SK-N-MC (cell line): Measurements from ENCODE around the gene CACNA1B.
"Not testable (repeated sequence)": the region's sequence is repeated elsewhere in the genome, so short reads cannot be mapped to it uniquely, and the experiment has no call there.

Source experiments
- DNase-seq: peaks from one replicate; pipeline ENCODE4 v3.0.0-alpha.2; 2011; ENCODE audit warnings: low read depth, low spot score
- H3K27ac ChIP-seq: fragments of 200-600 bp; sonication (generic); 2 replicates; pipeline ENCODE4 v1.5.1; 2016; ENCODE audit warnings: mixed run types
- H3K36me3 ChIP-seq: fragments of 200-600 bp; sonication (generic); 2 replicates; pipeline ENCODE4 v1.6.1; 2017; ENCODE audit warnings: antibody characterized with exemption, low read length, mixed read lengths; ENCODE audit not compliant: insufficient read depth
- H3K4me3 ChIP-seq: fragments of 200-600 bp; sonication (generic); 2 replicates; pipeline ENCODE4 v1.5.1; 2016
- H3K9ac ChIP-seq: fragments of 200-600 bp; sonication (generic); 2 replicates; pipeline ENCODE4 v1.8.0; 2017; ENCODE audit warnings: mixed run types, mixed read lengths; ENCODE audit not compliant: insufficient read length
- H3K9me3 ChIP-seq: fragments of 200-600 bp; sonication (generic); 2 replicates; pipeline ENCODE4 v1.6.1; 2017; ENCODE audit warnings: low read depth, mild to moderate bottlenecking, antibody characterized with exemption, low read length, moderate library complexity, mixed read lengths
- EZH2 ChIP-seq: fragments of 200-600 bp; sonication (generic); IDR thresholded peaks from one replicate; pipeline ENCODE4 v1.6.1; 2017; ENCODE audit warnings: antibody characterized with exemption
- FOXP2 ChIP-seq: optimal IDR thresholded peaks from 2 replicates; pipeline ENCODE3; 2011; ENCODE audit warnings: mild to moderate bottlenecking, moderate library complexity; ENCODE audit not compliant: insufficient read depth; ENCODE audit errors: extremely low read length, control extremely low read depth
- POLR2AphosphoS5 ChIP-seq: IDR thresholded peaks from 2 replicates; pipeline ENCODE4 v1.6.1; 2012; ENCODE audit warnings: mild to moderate bottlenecking, low read depth, low read length, borderline replicate concordance

CACNA1B gene

DNA sequence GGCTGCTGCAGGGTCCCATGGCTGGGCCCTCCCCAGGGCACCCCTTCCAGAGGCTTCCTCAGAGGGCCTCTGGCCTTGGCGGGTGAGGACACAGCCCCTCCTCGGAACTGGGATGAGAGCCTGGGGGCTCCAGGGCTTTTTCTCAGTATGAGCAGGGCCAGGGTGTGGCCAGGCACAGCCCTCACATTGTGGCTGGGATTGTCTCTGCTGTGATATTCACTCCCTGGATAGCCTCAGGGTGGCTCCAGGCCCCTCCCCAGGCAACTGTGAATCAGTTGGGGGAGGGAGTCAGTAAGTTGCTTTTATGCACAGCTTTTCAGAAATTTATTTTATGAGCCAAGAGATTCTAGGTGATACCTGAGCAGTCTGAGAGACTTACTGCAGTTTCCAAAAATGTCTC is 135.7 kb downstream of the CACNA1B start:
- Histone ChIP-seq H3K36me3 (no peaks in the 10 kb centered on the region), H3K27ac (no peak overlapping the region), H3K9ac (no peak overlapping the region), H3K9me3 (no peaks in the 10 kb centered on the region), H3K4me3 (no peak overlapping the region)
- TF ChIP-seq POLR2AphosphoS5 (no peak), FOXP2 (no peak), EZH2 (no peak)
- no peak for DNase-seq

DNA sequence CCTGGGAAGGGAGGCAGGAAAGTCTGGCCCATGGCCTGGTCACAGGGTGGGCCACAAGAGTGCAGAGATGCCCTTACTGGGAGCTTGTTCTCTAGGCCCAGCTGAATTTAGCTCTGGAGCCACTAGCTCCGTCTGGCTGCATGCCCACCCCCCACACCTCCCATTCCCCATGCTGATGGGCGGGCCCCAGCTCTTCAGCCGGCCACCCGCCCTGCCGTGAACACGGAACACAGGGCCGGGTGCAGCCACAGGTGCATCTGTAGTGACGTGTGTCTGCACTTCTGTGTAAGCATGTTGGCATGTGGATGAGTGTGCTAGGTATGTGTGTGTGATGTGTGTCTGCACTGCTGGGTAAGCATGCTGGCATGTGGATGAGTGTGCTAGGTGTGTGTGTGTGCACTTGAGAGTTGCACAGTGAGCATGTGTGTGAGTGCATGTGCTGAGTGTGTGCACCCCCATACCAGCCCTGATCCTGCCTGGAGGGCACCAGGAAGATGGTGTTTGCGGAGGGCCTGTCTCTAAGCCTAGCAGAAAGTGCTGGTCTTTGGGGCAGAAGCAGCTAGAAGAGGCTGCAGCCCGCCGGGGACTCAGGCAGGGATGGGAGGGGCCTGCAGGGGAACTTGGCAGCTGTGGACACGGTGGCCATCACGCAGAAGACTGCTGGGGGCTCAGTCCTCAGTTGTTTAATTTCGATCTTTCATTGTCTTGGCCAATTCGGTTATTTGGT is 136.4 kb downstream of the CACNA1B start:
- no peak for DNase-seq
- Histone ChIP-seq H3K36me3 (no peaks in the 10 kb centered on the region), H3K4me3 (no peak overlapping the region), H3K9ac (no peak overlapping the region), H3K9me3 (no peaks in the 10 kb centered on the region), H3K27ac (no peak overlapping the region)
- TF ChIP-seq EZH2 (no peak), POLR2AphosphoS5 (no peak), FOXP2 (no peak)

DNA sequence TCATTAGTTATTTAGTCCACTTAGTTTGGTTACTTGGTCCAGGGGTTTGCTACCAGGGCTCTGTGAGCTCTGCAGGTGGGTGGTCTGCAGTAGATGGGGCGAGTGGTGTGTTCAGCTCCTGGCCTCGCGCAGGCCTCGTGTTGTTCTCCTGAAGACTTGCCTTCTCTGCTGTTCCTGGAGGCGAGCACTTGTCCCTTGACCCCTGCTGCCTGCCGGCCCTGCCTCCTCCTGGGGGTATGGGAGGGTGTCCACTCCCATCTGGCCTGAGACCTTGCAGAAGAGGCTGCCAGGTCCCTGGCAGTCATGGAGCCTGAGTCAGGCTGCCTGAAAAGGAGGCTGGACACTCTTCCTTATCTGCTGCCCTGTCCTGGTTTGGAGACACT is 137.0 kb downstream of the CACNA1B start:
- Histone ChIP-seq H3K27ac (no peak overlapping the region), H3K36me3 (no peaks in the 10 kb centered on the region), H3K9me3 (no peaks in the 10 kb centered on the region), H3K9ac (no peak overlapping the region), H3K4me3 (no peak overlapping the region)
- DNase-seq, result no peak
- no peak for TF ChIP-seq POLR2AphosphoS5
- no peak for TF ChIP-seq EZH2
- no peak for TF ChIP-seq FOXP2

DNA sequence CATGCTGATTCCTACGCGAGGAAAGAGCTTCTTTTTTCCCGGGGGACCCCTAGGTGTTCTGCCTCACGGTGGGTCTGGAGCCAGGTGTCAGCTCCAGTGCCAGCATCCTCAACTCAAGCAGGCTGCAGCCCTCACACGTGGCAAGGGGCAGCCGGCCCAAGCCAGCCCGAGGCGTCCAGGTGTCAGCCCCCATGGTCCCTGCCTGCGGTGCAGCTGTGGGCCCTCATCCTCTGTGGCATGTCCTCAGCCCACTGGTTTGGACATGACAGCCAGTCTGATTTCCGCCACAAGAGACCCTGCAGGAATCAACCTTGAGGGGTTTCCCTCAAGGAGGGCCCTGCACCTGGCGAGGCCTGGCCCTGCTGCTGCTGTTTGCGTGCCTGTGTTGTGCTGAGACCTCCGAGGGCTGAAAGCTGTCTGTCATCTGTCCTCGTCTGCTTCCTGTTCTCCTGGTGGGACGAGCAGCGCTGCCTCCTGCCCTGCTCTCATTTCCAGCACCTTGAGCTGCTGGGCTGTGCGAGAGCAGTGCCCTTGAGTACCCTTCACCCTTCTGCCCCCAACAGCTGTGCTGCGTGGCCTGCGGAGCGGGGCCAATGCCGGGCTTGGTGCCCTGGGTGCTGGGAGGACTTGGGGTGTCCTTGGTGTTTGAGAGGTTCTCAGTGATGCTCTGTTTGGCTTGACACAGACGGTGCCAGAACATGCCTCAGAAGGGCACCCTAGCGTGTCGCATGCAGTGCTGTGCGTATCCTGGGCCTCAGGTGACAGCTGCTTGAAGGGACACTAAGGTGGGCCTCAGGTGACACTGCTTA is 137.6 kb downstream of the CACNA1B start:
- no peak for DNase-seq
- H3K36me3 ChIP-seq, result no peaks in the 10 kb centered on the region
- H3K9ac ChIP-seq, result no peak overlapping the region
- TF ChIP-seq POLR2AphosphoS5 (no peak), EZH2 (no peak), FOXP2 (no peak)
- H3K9me3 ChIP-seq, result no peaks in the 10 kb centered on the region
- H3K4me3 ChIP-seq, result no peak overlapping the region
- no peak overlapping the region for H3K27ac ChIP-seq

DNA sequence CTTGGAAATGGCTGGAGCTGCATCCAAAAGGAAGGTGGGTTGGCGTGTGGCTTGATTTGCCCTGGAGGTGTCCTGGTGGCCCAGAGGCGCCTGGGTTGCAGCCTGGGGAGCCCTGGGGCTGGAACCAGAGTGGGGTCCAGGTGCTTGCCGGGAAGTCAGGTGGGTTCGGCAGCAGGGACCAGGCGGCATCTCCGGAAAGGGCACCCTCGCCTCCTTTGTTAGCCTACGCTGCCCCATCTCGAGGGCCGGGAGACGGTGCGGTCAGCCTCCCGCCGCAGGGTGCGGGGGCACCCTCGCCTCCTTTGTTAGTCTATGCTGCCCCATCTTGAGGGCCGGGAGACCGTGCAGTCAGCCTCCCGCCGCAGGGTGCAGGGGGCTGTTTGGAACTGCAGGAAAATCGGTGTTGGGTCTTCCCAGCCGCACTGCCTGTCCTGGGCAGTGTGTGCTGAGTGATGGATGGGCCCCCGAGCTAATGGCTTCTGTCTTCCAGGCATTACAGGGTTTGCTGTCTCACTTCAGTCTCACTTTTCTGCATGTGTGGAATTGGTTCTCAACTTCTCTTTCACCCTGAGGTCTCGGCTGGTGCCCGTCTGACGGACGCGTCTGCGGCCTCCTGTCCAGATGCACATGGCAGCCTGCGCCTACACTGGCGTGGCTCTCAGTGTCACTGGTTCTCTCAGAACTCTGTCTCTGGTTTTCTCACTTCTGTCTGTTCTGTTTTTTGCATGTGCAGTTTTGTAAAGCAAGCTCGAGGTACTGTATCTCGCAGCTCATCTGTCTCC is 139.0 kb downstream of the CACNA1B start:
- TF ChIP-seq FOXP2, result no peak
- no peak for TF ChIP-seq POLR2AphosphoS5
- no peak for TF ChIP-seq EZH2

DNA sequence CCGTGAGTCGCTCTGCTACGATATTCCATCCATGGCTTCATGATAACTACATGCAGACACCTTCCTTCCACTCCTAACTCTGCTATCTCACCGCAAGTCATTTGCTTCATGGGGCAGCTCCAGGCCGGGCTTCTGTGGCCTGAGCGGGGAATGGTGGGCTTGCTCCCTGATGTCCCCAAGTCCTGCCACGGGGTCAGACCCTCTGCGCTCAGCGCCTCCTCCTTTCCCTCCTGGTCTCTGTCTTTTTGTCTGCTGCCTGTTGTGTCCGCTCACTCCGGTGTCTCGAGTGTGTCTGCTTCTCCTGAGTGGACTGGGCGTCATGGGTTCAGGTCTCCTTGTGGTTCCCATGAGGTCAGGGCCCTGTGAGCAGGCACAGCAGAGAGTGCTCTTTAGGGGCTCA is 139.6 kb downstream of the CACNA1B start:
- no peak overlapping the region for H3K9ac ChIP-seq
- H3K36me3 ChIP-seq, result no peaks in the 10 kb centered on the region
- no peak overlapping the region for H3K27ac ChIP-seq
- DNase-seq, result no peak
- no peak overlapping the region for H3K4me3 ChIP-seq
- TF ChIP-seq POLR2AphosphoS5 (no peak), FOXP2 (no peak), EZH2 (no peak)
- H3K9me3 ChIP-seq, result no peaks in the 10 kb centered on the region

More for the DNA sequence above, 139.0 kb downstream of the CACNA1B start:
- Histone ChIP-seq H3K36me3 (no peaks in the 10 kb centered on the region), H3K9me3 (no peaks in the 10 kb centered on the region), H3K4me3 (no peak overlapping the region), H3K9ac (no peak overlapping the region), H3K27ac (no peak overlapping the region)
- no peak for DNase-seq

DNA sequence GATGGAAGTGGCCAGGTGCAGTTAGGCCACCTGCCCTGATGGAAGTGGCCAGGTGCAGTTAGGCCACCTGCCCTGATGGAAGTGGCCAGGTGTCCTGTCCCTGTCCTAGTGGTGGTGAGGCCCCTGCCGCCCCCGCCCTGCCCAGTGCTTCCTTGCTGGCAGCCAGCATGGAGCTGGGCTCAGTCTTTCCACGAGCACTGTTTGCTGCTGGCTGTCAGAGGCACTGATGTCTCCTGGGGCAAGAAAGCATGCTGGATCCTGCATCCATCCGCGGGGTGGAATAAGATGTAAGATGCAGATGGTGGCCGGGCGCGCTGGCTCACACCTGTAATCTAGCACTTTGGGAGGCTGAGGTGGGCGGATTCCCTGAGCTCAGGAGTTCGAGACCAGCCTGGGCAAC is 141.9 kb downstream of the CACNA1B start:
- not testable (repeated sequence) for DNase-seq, H3K27ac ChIP-seq, H3K9ac ChIP-seq, H3K9me3 ChIP-seq, H3K36me3 ChIP-seq, H3K4me3 ChIP-seq

DNA sequence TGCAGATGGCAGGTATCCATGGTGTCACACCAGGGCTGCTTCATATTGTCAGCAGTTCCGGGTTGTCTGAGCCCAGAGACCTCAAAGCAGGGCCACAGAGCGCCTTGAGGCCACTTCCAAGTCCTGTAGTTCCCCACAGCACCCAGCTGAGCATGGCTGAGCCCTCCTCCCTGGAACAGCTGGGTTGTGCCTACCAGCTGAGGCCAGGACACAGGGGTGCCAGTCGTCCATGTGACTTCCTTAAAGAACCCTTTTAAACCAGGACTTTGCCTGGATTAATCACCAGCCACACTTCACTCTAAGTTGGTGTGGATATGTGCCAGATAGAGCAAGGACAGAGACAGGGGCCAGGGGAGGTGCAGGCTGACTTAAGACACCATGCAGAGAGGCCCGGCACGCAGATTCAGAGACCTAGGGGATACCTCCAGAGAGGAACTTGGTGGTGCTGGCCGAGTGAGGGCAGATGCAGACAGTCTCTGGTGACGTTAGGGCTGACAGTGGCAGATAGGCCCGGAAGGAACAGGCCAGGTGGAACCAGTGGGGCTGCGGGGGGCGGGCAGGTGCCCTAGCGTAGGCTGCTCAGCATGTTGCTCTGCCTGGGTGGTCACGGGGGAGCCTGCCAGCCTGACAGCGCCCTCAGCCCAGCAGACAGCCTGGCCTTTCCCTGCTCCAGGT is 142.7 kb downstream of the CACNA1B start:
- H3K36me3 ChIP-seq, result no peaks in the 10 kb centered on the region
- no peak overlapping the region for H3K9ac ChIP-seq
- no peaks in the 10 kb centered on the region for H3K9me3 ChIP-seq
- no peak for DNase-seq
- H3K27ac ChIP-seq, result no peak overlapping the region
- TF ChIP-seq EZH2, result no peak
- TF ChIP-seq POLR2AphosphoS5, result no peak
- TF ChIP-seq FOXP2, result no peak
- H3K4me3 ChIP-seq, result no peak overlapping the region
